Measurements from ENCODE around the gene KIFC1. TPM values are rescaled to one million over a fixed set of nuclear protein-coding genes. Genes with fewer than 3 reads are reported as not detected.

The KIFC1 gene
- total and polyA plus RNA-seq, 9 of the 15 experiments (the other 6 are each of a cell fraction or from before 2014, with no cell fraction given) = 1.3 to 95.2 (median 76.9) TPM

DNA sequence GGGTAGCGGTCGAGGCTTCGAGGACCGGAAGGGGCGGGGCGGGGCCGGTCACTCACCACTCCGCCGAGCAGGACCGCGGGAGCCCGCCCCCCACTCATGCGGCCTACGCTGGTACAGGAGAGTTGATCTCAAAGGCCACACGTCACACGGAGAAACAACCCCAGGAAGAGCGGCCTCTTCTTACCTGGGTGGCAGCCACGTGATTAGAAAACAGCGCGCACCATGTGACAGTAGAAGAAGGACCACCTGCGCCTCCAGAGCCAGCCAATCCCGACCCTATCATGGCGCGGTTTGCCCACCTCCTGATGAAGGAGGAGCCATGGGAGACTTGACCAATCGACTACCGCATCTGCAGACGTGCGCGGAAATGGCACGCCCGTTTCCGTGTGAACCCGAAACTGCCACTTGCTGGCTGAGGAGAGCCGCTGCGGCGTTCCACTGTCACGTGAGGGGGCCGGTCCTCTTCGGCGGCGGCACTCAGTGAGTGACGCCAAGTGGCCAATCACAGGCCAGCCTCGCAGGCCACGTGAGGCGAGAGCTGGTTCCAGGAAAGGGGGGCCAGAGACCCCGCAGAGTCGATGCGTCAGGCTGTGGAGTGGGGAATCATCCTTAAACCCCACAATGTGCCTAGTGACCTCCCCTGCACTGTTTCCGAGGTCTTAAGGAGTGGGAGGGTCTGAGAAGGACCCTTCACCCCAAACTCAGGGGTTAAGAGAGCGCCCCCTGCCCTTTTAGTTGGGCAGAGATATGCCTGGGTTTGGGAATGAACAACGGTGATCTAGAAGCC lies 26.5 kb downstream of the KIFC1 start, which contains the start of gene CUTA (continued):
- TF ChIP-seq CEBPZ (IDR thresholded peaks at IDR 0.05; ENCODE audit: borderline replicate concordance, low read depth, low read length) (no peak), SPI1 (IDR thresholded peaks at IDR 0.05; ENCODE audit: borderline replicate concordance, low read depth, low read length) (no peak), GABPA (tag; conservative IDR thresholded peaks at IDR 0.05; ENCODE audit: low read depth) (peak; percentile 90), ZNF224 (CRISPR knock-in tag; IDR thresholded peaks at IDR 0.05) (no peak), NR0B1 (IDR thresholded peaks at IDR 0.05; ENCODE audit: partially characterized antibody) (no peak), TBL1XR1 (IDR thresholded peaks at IDR 0.05; ENCODE audit: low read length in 2 of 2) (peak in 1 of 2 experiments; percentile 61; a peak in 2 of 4 replicates), ZNF696 (CRISPR knock-in tag; conservative IDR thresholded peaks at IDR 0.05) (no peak), ZNF274 (IDR thresholded peaks at IDR 0.05; ENCODE audit: borderline replicate concordance, low read depth, low read length) (no peak), SRSF1 (IDR thresholded peaks at IDR 0.05; ENCODE audit: low read depth, low read length) (no peak), FOXJ3 (CRISPR knock-in tag; IDR thresholded peaks at IDR 0.05) (no peak), ZNF76 (CRISPR knock-in tag; IDR thresholded peaks at IDR 0.05; ENCODE audit: borderline replicate concordance) (no peak), KLF10 (CRISPR knock-in tag; IDR thresholded peaks at IDR 0.05) (no peak), UBTF (IDR thresholded peaks at IDR 0.05; ENCODE audit: borderline replicate concordance in 1 of 2, low read depth in 2 of 2, low read length in 2 of 2) (0 out of 4 replicates have a peak, but pooled peaks of 1 of the 2 experiments have one; percentile 57), CHD2 (IDR thresholded peaks at IDR 0.05; ENCODE audit: low read depth, low read length) (peak; percentile 12; the same call in 1 of the 2 replicates), ZNF507 (tag; conservative IDR thresholded peaks at IDR 0.05) (no peak), KLF16 (IDR thresholded peaks at IDR 0.05) (no peak), MYC (IDR thresholded peaks at IDR 0.05; ENCODE audit: low read depth, low read length) (peak; percentile 95), MYC (CRISPR knock-in tag; IDR thresholded peaks at IDR 0.05; ENCODE audit: borderline replicate concordance, low read depth) (peak; percentile 89)
- TF ChIP-seq, protein P1, sequence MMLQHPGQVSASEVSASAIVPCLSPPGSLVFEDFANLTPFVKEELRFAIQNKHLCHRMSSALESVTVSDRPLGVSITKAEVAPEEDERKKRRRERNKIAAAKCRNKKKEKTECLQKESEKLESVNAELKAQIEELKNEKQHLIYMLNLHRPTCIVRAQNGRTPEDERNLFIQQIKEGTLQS (IDR thresholded peaks at IDR 0.05) = peak; percentile 82
- TF ChIP-seq, protein P1 (CRISPR knock-in tag; conservative IDR thresholded peaks at IDR 0.05) = peak; percentile 16; the same call in 1 of the 2 replicates
